Osteocyte (in vitro differentiated cells): ENCODE data around the gene ARHGAP10. TPM values are rescaled to one million over a fixed set of nuclear protein-coding genes. Genes with fewer than 3 reads are reported as not detected.

Source experiments
- DNase-seq: peaks from one replicate; pipeline ENCODE4 v3.0.0; 2021; ENCODE audit warnings: mixed read lengths; ENCODE audit not compliant: unreplicated experiment; ENCODE audit errors: extremely low spot score
- H3K27ac Mint-ChIP-seq: one replicate; pipeline ENCODE4 v1.8.0; 2021; ENCODE audit warnings: mild to moderate bottlenecking, mixed read lengths; ENCODE audit not compliant: unreplicated experiment
- H3K27me3 Mint-ChIP-seq: one replicate; pipeline ENCODE4 v1.8.0; 2021; ENCODE audit warnings: mixed read lengths; ENCODE audit not compliant: unreplicated experiment
- H3K36me3 Mint-ChIP-seq: one replicate; pipeline ENCODE4 v1.8.0; 2021; ENCODE audit warnings: mixed read lengths; ENCODE audit not compliant: unreplicated experiment
- H3K4me1 Mint-ChIP-seq: one replicate; pipeline ENCODE4 v1.8.0; 2021; ENCODE audit warnings: mixed read lengths; ENCODE audit not compliant: unreplicated experiment
- H3K4me3 Mint-ChIP-seq: one replicate; pipeline ENCODE4 v1.8.0; 2021; ENCODE audit warnings: mild to moderate bottlenecking, moderate library complexity, mixed read lengths; ENCODE audit not compliant: unreplicated experiment
- H3K9me3 Mint-ChIP-seq: one replicate; pipeline ENCODE4 v1.8.0; 2021; ENCODE audit warnings: mixed read lengths; ENCODE audit not compliant: unreplicated experiment
- total RNA-seq: library from RNA; stranded (reverse); gene quantifications from 2 replicates; pipeline ENCODE4 v1.2.1, GENCODE V29; 2021
- TF ChIP-seq, protein P1 (sequence below): fragments of 200-600 bp; sonication (generic); IDR thresholded peaks from 2 replicates; pipeline ENCODE4 v1.5.0; 2021; ENCODE audit warnings: antibody characterized with exemption, mild to moderate bottlenecking, moderate library complexity

The ARHGAP10 gene
- total RNA-seq, 1 donor from 2014 or later = 121 TPM

DNA sequence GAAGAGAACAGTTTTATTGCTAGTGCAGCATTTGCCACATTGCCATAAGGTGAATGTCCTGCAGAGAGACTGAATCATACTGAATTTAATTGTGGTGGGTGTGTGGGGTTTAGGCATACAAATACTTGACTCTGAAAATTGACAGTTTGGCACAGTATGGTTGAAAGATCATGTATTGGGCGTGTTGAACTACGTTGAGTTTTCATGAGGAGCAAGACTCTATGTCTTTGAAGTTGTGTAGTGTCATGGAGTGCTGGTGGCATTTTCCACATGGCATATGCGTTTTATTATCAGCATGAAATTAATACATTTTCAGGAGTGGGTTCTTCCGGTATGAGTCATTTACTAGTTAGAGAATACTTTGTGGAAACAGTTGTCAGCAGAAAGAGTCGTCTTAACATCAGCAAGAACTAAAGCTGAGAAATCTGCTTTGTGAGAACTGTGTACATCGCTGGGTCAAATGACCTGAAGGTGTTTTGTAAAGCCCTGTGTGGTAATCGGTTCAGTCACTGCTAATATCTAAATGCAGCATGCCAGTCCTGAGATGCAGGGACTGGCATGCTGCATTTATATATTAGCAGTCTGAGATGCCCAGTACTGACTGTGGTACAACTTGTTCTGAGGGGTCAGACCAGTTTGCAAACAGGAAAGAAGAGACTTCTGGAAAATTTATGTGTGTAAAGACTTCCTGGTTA, 50.3 kb downstream of the ARHGAP10 start:
- H3K36me3 Mint-ChIP-seq = peaks cover 14% of the 10 kb centered on the region
- H3K9me3 Mint-ChIP-seq = no peaks in the 10 kb centered on the region
- H3K4me1 Mint-ChIP-seq = peaks cover 74% of the 10 kb centered on the region
- peak overlapping the region; percentile 7 for H3K4me3 Mint-ChIP-seq
- H3K27ac Mint-ChIP-seq = peak overlapping the region; percentile 83
- TF ChIP-seq, protein P1, sequence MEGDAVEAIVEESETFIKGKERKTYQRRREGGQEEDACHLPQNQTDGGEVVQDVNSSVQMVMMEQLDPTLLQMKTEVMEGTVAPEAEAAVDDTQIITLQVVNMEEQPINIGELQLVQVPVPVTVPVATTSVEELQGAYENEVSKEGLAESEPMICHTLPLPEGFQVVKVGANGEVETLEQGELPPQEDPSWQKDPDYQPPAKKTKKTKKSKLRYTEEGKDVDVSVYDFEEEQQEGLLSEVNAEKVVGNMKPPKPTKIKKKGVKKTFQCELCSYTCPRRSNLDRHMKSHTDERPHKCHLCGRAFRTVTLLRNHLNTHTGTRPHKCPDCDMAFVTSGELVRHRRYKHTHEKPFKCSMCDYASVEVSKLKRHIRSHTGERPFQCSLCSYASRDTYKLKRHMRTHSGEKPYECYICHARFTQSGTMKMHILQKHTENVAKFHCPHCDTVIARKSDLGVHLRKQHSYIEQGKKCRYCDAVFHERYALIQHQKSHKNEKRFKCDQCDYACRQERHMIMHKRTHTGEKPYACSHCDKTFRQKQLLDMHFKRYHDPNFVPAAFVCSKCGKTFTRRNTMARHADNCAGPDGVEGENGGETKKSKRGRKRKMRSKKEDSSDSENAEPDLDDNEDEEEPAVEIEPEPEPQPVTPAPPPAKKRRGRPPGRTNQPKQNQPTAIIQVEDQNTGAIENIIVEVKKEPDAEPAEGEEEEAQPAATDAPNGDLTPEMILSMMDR = no peak
- DNase-seq = no peak
- no peaks in the 10 kb centered on the region for H3K27me3 Mint-ChIP-seq

DNA sequence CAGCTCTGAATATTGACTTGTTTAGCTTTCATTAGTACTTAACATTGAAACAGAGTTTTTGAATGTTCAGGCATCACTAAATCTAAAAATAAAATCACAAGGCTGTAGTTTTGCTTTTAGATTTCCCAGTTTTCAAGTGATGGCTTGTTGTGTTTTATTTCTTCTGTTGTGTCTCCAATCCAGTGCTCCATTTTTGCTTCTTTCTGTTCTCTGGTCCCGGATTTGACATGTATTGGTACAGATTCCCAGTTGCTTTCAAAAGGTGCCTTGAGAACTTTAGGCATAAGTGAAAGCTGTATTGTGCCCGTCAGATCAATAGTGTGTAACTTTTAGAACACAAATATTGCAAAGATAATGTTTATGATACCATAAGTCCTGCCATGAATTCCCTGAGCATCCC, 53.2 kb downstream of the ARHGAP10 start:
- no peak overlapping the region for H3K4me3 Mint-ChIP-seq
- peaks cover 74% of the 10 kb centered on the region for H3K4me1 Mint-ChIP-seq
- H3K36me3 Mint-ChIP-seq = peaks cover 13% of the 10 kb centered on the region
- no peaks in the 10 kb centered on the region for H3K27me3 Mint-ChIP-seq
- TF ChIP-seq, protein P1 = no peak
- DNase-seq = no peak
- H3K27ac Mint-ChIP-seq = peak overlapping the region; percentile 75
- H3K9me3 Mint-ChIP-seq = no peaks in the 10 kb centered on the region

DNA sequence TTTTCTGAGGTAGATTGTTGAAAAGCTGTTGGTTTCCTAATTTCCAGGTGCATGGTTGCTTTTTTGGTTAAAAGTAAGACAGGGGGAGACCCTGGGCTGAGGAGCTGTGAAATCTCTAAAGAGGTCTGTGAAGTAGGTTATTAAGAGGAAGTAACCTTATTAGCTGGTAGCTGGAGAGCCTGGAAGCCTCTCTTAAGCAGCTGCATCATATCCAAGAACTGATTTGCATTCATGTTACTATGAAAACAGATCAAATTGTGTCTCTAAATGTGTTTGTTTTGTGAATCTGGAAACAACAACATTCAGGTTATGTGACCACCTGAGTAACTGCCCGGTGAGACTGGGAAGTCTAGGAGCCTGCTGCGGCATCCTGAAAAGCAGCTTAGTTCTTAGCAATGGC, 54.1 kb downstream of the ARHGAP10 start:
- Mint-ChIP-seq H3K9me3 (no peaks in the 10 kb centered on the region), H3K27ac (peak overlapping the region; percentile 80), H3K36me3 (peaks cover 11% of the 10 kb centered on the region), H3K27me3 (no peaks in the 10 kb centered on the region), H3K4me1 (peaks cover 70% of the 10 kb centered on the region), H3K4me3 (no peak overlapping the region)
- DNase-seq = no peak
- TF ChIP-seq, protein P1 = no peak

DNA sequence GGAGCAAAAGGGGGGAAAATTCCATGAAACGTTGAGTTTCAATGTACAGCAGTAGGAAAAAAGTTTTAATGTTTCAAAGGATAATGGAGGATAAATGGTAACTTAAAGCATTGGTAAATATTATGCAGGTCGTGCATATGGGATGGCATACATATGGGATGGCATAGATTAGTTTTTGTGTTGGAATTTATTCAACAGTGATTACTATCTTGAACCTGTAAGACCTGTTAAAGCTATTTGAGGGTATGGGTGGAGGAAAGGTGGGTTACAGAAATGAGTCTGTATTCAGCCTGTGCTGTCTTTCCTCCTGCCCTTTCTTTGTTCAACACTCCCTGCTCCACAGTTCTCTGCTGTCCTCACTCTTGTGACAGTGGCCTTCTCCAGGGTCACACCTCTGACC, 54.6 kb downstream of the ARHGAP10 start:
- Mint-ChIP-seq H3K4me1 (peaks cover 67% of the 10 kb centered on the region), H3K27ac (peak overlapping the region; percentile 81), H3K4me3 (no peak overlapping the region), H3K36me3 (peaks cover 11% of the 10 kb centered on the region), H3K9me3 (no peaks in the 10 kb centered on the region), H3K27me3 (no peaks in the 10 kb centered on the region)
- no peak for DNase-seq
- TF ChIP-seq, protein P1 = no peak

DNA sequence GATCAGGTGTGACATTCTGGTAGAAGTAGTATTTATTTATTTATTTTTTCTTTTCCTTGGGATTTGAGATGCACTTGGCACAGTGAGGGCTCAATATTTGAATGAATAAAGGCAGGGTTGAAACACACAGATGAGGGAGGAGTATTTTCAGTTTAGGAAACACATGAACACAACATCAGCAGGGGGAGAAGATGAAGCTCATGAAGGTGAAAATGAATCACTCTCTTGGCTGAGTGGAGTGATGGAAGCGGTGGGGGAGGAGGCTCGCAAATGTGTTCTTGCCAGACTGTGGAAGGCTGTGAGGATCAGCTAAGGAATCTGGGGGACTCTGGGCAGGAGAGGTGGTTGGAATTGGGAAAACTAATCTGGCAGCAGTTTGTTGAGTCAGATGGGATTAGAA, 55.3 kb downstream of the ARHGAP10 start:
- H3K27me3 Mint-ChIP-seq = no peaks in the 10 kb centered on the region
- H3K27ac Mint-ChIP-seq = peak overlapping the region; percentile 81
- DNase-seq = no peak
- H3K4me3 Mint-ChIP-seq = peak overlapping the region; percentile 12
- H3K9me3 Mint-ChIP-seq = no peaks in the 10 kb centered on the region
- H3K4me1 Mint-ChIP-seq = peaks cover 67% of the 10 kb centered on the region
- peaks cover 11% of the 10 kb centered on the region for H3K36me3 Mint-ChIP-seq
- TF ChIP-seq, protein P1 = no peak
